Measurements from ENCODE around the gene TUG1. TPM values are rescaled to one million over a fixed set of nuclear protein-coding genes. Genes with fewer than 3 reads are reported as not detected.

Gene TUG1
- total RNA-seq (10 to 100 TPM; 32.8 to 48.9 (median 43.3) TPM), polyA plus RNA-seq (10 to 100 TPM; 19.5 to 26.2 TPM)
- long read RNA-seq, donor 1, full-length matches to known transcripts, result 3 of 11 reads
- long read RNA-seq, donor 1, partial matches to known transcripts, result 1 of 11 reads
- long read RNA-seq, donor 1, other reads (novel, unspliced or antisense), result 7 of 11 reads
- long read RNA-seq, donor 2, full-length matches to known transcripts, result 73 of 94 reads
- long read RNA-seq, donor 2, partial matches to known transcripts, result 4 of 94 reads
- long read RNA-seq, donor 2, other reads (novel, unspliced or antisense), result 17 of 94 reads
- long read RNA-seq, donor 3, full-length matches to known transcripts, result 11 of 15 reads
- long read RNA-seq, donor 3, partial matches to known transcripts, result 0 of 15 reads
- long read RNA-seq, donor 3, other reads (novel, unspliced or antisense), result 4 of 15 reads

GRCh38 chr22:30968924-30969531 is at the start of gene TUG1:
Gene TUG1 (plus strand): TSS chr22:30969265.
- peaks cover 0 to 30% (median 27%) of the 10 kb centered on the region in 9 donors for H3K36me3 ChIP-seq
- H3K4me3 ChIP-seq, result peak within 1 kb of the TSS; percentile 53 to 94 (median 84)
- H3K27me3 ChIP-seq, result no peaks in the 10 kb centered on the region
- intact Hi-C loops (cut with DNase I), result loop anchor here (1.0 to 5.0 kb wide), 6 partner anchors 20 to 114 kb away; partner anchors contain the start of gene SMTN (in 6 of the 10)
- 0% methylated on average over 15 to 67 of the region's 67 CpGs for WGBS, 4 donors
- H3K27ac ChIP-seq, result peak within 1 kb of the TSS; percentile 89 to 99 (median 96)
- peaks cover 0 to 55% (median 28%) of the 10 kb centered on the region in 12 donors for H3K9me3 ChIP-seq
- peak; percentile 99 for DNase-seq
- TF ChIP-seq CTCF (IDR thresholded peaks at IDR 0.05), result no peak
- peak; percentile 72 to 92 for TF ChIP-seq POLR2A (IDR thresholded peaks at IDR 0.05)
- peak; percentile 97 to 99 (median 98) for ATAC-seq
- peaks cover 0 to 61% (median 34%) of the 10 kb centered on the region in 12 donors for H3K4me1 ChIP-seq

- Histone ChIP-seq H3K4me1 (peaks cover 0 to 24% (median 7%) of the 10 kb centered on the region in 12 donors), H3K27me3 (no peaks in the 10 kb centered on the region), H3K36me3 (peaks cover 0 to 11% (median 0%) of the 10 kb centered on the region in 9 donors), H3K9me3 (peaks cover 0 to 16% (median 11%) of the 10 kb centered on the region in 12 donors), H3K27ac (no peak overlapping the region), H3K4me3 (no peak overlapping the region)
- DNase-seq (no peak), ATAC-seq (no peak)
- WGBS, 4 donors, result 79 to 83% (median 80%) methylated on average over 7 of the region's 7 CpGs
- intact Hi-C loops (cut with DNase I), result loop anchor here (1.0 to 10.0 kb wide), 10 partner anchors 155 to 295 kb away; partner anchors contain the start of gene SLC35E4 (in 4 of the 10)
- TF ChIP-seq POLR2A (IDR thresholded peaks at IDR 0.05) (no peak), CTCF (IDR thresholded peaks at IDR 0.05) (no peak)
Observed at GRCh38 chr22:30919973-30920372, 49.1 kb upstream of the TUG1 start.

GRCh38 chr22:30920407-30920806 is 48.7 kb upstream of the TUG1 start:
- H3K4me1 ChIP-seq, result peaks cover 0 to 24% (median 7%) of the 10 kb centered on the region in 12 donors
- H3K9me3 ChIP-seq, result peaks cover 0 to 12% (median 7%) of the 10 kb centered on the region in 12 donors
- ATAC-seq, result peak in 3 of 4 donors; percentile 63 to 65 (median 64)
- H3K4me3 ChIP-seq, result peak overlapping the region in 4 of 12 donors; percentile 2 to 60 (median 17)
- 1 to 4% (median 2%) methylated on average over 9 of the region's 9 CpGs for WGBS, 4 donors
- TF ChIP-seq POLR2A (IDR thresholded peaks at IDR 0.05) (no peak), CTCF (IDR thresholded peaks at IDR 0.05) (peak; percentile 87 to 98 (median 91))
- intact Hi-C loops (cut with DNase I), result loop anchor here (1.0 to 10.0 kb wide), 9 partner anchors 156 to 296 kb away; partner anchors contain the start of gene SLC35E4 (in 3 of the 10)
- H3K36me3 ChIP-seq, result peaks cover 0 to 16% (median 2%) of the 10 kb centered on the region in 9 donors
- DNase-seq, result peak; percentile 67 to 88 (median 75)
- no peak overlapping the region for H3K27ac ChIP-seq
- H3K27me3 ChIP-seq, result no peaks in the 10 kb centered on the region

All from heart left ventricle (tissue), 16 donors.